DND-41 (cell line): ENCODE measurements around the gene MARCHF3.

Experiments used
- EZH2 ChIP-seq: IDR thresholded peaks from 3 replicates; pipeline ENCODE4 v1.6.1; 2012; ENCODE audit warnings: borderline replicate concordance, low read depth, mild to moderate bottlenecking, moderate library complexity, low read length, inconsistent platforms; ENCODE audit not compliant: severe bottlenecking
- TF ChIP-seq, protein P1 (sequence below): IDR thresholded peaks from 2 replicates; pipeline ENCODE4 v1.5.1; 2012; ENCODE audit warnings: borderline replicate concordance, low read length, moderate library complexity, mild to moderate bottlenecking; ENCODE audit not compliant: poor library complexity, severe bottlenecking; ENCODE audit errors: extremely low read depth

DNA sequence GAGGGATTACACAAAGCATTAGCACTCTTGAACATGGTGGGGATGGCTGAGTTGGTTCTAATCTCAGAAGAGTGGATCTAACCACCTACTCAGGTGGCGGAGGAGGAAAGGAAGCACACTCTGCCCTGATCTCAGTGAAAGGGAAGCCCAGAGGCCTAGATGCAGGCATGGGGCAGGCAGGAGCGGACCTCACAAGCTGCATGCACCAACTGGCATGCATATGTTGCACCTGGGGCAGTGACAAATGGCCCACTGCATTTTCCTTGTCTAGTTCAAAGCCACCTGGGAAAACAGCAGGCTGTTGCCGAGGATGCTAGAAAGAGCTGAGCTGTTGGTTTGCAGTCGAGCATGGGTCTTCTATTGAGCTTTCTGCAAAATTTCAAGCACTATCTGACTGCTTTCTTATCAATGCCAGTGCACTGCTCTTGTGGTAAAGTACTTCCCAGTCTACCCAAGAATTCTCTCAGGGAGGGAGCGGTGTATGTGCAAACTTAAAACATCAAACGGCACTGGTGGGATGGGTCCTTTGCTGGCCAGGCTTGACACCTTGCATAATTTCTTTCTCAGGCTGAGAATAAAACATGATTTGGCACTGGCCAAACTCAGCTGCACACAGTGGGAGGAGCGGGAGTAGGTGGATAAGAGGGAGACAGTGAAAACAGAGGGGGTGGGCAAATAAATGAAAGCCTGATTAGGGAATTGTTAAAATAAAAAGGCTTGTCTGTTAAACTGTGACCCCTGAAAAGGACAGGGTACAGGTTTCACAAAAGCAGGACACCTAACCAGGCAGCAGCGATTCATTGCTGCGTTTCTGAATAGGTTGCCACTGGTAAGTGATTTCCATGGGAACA is 108.9 kb downstream of the MARCHF3 start:
- TF ChIP-seq, protein P1, sequence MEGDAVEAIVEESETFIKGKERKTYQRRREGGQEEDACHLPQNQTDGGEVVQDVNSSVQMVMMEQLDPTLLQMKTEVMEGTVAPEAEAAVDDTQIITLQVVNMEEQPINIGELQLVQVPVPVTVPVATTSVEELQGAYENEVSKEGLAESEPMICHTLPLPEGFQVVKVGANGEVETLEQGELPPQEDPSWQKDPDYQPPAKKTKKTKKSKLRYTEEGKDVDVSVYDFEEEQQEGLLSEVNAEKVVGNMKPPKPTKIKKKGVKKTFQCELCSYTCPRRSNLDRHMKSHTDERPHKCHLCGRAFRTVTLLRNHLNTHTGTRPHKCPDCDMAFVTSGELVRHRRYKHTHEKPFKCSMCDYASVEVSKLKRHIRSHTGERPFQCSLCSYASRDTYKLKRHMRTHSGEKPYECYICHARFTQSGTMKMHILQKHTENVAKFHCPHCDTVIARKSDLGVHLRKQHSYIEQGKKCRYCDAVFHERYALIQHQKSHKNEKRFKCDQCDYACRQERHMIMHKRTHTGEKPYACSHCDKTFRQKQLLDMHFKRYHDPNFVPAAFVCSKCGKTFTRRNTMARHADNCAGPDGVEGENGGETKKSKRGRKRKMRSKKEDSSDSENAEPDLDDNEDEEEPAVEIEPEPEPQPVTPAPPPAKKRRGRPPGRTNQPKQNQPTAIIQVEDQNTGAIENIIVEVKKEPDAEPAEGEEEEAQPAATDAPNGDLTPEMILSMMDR: no peak
- TF ChIP-seq EZH2: no peak
